Cardiac fibroblast (primary cell): ENCODE data around the gene DNAJA1.
"Not testable (repeated sequence)": the region's sequence is repeated elsewhere in the genome, so short reads cannot be mapped to it uniquely, and the experiment has no call there.

Experiments used
- DNase-seq, 2 donors: peaks; one replicate each; pipeline versions ENCODE4 v3.0.0 to v3.0.0-alpha.2; 2010; ENCODE audit warnings: low read depth in 2 of 2
- H3K4me3 ChIP-seq, 2 donors: replicated peaks in 1 of 2; 1 replicate in 1 of 2; 2 replicates in 1 of 2; pipeline ENCODE4 v1.5.1; 2011; ENCODE audit warnings: low read depth in 2 of 2, low read length in 2 of 2, mild to moderate bottlenecking in 2 of 2, moderate library complexity in 1 of 2
- TF ChIP-seq, protein P1 (sequence below): IDR thresholded peaks from one replicate; pipeline ENCODE4 v1.5.1; 2011; ENCODE audit warnings: low read depth, mild to moderate bottlenecking, low read length, inconsistent platforms

DNAJA1 gene

DNA sequence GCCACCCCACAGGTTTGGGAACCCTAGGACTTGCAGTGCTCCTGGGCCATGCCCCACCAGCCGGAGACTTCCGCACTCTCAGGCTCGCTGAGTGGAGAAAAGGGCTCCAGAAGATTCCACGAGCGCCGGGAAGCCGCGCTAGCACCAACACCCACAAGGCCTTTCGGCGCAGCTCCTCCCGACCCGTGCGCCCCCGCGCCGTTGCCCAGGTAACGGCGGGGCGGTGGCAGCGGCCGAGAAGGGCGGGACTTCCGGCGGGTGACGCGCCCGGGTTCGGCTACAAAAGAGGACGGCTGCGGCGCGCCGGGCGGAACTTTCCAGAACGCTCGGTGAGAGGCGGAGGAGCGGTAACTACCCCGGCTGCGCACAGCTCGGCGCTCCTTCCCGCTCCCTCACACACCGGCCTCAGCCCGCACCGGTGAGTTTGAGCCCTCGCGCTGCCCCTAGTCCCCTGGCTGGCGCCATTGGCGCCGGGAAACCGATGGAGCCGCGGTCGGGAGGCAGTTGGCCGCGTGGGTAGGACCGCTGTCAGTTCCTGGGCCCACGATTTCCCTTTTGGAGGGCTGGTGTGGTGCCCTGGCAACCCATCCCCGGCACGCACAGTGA lies at the start of gene DNAJA1:
Gene DNAJA1 (plus strand): TSS at position 308 of the 606 bp plus-strand sequence. CDS start 1,212 bp downstream, outside the sequence.
- DNase-seq: peak; percentile 94 to 98
- TF ChIP-seq, protein P1, sequence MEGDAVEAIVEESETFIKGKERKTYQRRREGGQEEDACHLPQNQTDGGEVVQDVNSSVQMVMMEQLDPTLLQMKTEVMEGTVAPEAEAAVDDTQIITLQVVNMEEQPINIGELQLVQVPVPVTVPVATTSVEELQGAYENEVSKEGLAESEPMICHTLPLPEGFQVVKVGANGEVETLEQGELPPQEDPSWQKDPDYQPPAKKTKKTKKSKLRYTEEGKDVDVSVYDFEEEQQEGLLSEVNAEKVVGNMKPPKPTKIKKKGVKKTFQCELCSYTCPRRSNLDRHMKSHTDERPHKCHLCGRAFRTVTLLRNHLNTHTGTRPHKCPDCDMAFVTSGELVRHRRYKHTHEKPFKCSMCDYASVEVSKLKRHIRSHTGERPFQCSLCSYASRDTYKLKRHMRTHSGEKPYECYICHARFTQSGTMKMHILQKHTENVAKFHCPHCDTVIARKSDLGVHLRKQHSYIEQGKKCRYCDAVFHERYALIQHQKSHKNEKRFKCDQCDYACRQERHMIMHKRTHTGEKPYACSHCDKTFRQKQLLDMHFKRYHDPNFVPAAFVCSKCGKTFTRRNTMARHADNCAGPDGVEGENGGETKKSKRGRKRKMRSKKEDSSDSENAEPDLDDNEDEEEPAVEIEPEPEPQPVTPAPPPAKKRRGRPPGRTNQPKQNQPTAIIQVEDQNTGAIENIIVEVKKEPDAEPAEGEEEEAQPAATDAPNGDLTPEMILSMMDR: no peak
- H3K4me3 ChIP-seq: peak within 1 kb of the TSS; percentile 99 to 100

DNA sequence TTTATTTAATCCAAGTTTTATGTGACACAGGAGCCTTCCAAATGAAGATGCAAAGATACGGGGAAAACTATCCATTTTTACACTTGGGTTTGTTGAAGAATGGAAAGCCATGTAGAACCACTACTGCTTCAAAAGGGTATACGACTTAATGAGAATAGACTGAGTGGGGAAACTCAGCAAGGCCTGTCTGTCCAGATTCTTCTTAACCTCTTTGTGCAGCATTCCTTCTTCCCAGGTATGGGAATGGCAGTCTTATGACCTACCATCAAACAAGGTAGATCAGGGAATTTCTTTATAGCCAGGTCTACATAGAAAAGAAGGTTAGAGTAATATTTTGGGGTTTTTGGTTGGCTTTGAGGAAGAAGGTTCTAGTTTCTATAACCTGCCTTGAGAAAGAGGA lies 47.0 kb upstream of the DNAJA1 start:
- TF ChIP-seq, protein P1: no peak
- no peak for DNase-seq
- H3K4me3 ChIP-seq: no peak overlapping the region

DNA sequence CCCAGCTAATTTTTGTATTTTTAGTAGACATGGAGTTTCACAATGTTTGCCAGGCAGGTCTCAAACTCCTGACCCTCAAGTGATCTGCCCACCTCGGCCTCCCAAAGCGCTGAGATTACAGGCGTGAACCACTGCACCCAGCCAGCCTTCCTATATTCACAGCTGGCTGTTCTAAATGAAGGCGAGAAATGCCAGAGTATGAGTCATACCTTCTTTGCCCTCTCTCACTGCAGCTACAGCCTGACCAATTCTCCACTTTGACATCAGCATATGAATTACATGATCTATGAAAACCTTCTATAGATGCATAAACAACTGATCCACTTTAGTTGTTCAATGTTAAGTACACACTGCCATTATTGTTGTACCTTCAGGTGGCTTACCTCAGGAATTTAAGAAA lies 38.1 kb upstream of the DNAJA1 start:
- no peak overlapping the region for H3K4me3 ChIP-seq
- peak; percentile 18 to 19 for DNase-seq
- TF ChIP-seq, protein P1: no peak

DNA sequence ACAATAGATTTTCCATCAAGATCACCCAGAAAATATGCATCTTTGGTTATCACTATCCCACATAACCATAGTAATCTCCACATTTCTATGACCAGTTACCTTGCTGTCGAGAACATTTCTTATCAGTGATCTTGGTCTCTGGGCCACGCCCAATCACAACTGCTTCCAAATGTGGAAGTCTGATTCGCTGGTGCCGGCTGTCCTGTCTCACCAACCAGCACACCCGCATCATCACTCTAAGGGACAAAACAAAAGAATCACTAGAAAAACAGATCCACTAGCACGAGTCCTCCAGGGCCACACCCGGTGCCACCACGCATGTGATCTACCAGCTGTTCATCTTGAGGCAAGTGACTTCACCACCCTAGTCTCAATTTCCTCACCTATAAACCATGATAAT lies 35.4 kb upstream of the DNAJA1 start:
- H3K4me3 ChIP-seq: no peak overlapping the region
- TF ChIP-seq, protein P1: no peak
- peak; percentile 5 to 43 for DNase-seq

DNA sequence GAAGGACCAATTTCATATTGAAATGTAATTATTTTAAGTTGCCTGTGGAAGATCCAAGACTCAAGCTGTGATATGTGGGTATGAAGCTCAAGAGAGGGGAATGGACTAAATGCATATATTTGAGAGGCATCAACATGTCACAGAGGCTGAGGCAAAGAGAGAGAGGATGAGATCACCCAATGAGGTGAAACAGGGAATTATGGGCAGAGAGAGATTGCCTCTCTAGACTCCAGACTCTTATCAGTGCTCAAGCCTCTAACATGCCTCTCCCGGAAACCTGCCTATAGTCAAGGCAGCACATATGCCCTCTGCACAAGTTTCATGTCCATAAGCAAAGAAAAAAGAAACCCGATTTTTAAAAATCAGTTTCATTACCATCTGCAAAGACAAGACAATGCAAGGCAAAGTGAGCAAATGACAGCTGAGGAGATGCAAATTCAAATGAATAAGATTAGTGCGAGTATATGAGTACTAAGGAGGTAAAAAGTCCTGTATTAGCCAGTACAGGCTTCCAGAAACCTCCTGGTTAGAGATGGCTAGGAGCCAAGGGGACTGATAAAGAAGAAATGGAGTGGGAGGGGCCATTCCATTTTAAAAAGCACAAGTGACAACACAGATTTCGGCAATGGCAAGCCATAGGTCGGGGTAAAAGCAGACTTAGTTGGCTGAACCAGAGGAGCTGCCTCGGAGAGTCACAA lies 33.0 kb upstream of the DNAJA1 start:
- TF ChIP-seq, protein P1: no peak
- no peak overlapping the region for H3K4me3 ChIP-seq
- DNase-seq: peak in 1 of 2 donors; percentile 68

DNA sequence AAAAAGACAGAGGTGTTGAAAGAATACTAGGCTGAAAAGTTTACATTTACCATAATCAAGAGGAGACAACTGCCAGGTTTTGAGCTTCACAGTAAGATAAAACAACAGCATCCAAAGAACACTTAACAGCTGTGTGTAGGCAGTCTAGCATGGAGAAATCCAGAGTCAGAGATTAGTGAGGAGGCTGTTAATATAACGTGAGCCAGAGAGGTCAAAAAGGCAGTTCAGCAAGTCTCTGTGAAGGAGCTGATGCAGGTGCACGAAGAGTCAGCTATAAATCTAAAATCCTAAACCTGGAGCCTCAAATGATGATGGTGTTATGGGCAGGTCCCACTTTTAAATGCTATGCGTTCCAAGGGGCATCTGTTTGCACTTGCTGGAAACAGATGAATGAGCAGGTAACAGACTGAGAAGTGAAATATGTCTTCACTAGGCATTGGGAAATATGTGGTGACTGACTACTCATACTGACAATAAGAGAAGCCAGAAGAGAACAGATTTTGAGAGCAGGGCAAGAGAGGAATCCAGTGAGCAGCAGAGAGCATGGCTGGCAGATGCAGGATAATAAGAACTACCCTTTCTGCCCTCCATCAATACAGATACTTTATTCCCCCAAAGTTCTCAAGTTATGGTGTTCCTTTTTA lies 32.4 kb upstream of the DNAJA1 start:
- TF ChIP-seq, protein P1: no peak
- peak; percentile 9 to 35 for DNase-seq
- no peak overlapping the region for H3K4me3 ChIP-seq

DNA sequence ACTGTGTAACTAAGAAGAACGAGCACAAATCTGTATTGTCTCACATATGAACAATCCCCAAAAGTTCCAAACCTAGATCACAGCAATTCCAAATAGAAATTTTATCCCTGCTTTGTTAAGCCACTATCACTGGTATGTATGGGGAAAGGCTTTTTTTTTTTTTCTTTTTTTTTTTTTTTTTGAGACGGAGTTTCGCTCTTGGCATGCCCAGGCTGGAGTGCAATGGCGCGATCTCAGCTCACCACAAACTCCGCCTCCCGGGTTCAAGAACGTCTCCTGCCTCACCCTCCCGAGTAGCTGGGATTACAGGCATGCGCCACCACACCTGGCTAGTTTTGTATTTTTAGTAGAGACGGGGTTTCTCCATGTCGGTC lies 24.4 kb upstream of the DNAJA1 start:
- peak; percentile 30 to 39 for DNase-seq
- H3K4me3 ChIP-seq: peak overlapping the region; percentile 66 to 92

DNA sequence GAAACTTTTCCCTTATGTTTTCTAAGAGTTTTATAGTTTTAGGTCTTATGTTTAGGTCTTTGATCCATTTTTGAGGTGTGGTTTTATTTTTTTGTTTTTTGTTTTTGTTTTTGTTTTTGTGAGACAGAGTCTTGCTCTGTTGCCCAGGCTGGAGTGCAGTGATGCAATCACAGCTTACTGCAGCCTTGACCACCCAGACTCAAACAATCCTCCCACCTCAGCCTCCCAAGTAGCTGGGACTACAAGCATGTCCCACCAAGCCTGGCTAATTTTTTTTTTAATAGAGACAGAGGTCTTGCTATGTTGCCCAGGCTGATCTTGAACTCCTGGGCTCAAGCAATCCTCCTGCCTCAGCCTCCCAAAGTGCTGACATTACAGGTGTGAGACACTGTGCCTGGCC lies 19.7 kb upstream of the DNAJA1 start:
- not testable (repeated sequence) for DNase-seq, H3K4me3 ChIP-seq
